Measurements from ENCODE around the gene TARDBP.
A peak's percentile ranks its signal among the peaks of the same experiment; 100 is the strongest.
"Not testable (repeated sequence)": the region's sequence is repeated elsewhere in the genome, so short reads cannot be mapped to it uniquely, and the experiment has no call there.

TARDBP gene

DNA sequence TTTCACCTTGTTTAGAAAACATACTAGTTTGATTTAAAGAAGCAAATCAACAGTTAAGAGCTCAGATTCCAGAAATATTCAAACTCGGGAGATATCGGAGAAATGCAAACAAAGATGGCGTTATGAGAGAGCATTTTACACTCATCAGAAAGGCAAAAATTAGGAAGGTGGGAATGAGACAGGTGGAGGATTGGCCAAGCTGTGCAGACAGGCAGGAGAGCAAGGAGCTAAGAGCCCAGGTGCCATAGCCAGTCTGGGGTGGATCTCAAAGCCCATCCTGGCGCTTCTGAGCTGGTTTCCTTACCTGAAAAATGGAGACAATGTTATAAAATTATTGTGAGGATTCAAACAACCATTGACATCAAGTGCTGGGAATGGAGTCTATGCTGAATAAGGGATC lies 19.6 kb upstream of the TARDBP start:
- no peak for DNase-seq (ENCODE audit: low read depth)
- TF ChIP-seq, protein P1, sequence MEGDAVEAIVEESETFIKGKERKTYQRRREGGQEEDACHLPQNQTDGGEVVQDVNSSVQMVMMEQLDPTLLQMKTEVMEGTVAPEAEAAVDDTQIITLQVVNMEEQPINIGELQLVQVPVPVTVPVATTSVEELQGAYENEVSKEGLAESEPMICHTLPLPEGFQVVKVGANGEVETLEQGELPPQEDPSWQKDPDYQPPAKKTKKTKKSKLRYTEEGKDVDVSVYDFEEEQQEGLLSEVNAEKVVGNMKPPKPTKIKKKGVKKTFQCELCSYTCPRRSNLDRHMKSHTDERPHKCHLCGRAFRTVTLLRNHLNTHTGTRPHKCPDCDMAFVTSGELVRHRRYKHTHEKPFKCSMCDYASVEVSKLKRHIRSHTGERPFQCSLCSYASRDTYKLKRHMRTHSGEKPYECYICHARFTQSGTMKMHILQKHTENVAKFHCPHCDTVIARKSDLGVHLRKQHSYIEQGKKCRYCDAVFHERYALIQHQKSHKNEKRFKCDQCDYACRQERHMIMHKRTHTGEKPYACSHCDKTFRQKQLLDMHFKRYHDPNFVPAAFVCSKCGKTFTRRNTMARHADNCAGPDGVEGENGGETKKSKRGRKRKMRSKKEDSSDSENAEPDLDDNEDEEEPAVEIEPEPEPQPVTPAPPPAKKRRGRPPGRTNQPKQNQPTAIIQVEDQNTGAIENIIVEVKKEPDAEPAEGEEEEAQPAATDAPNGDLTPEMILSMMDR (IDR thresholded peaks at IDR 0.05; ENCODE audit: low read depth, low read length, missing control alignments): no peak
- no peak overlapping the region for H3K4me3 ChIP-seq (ENCODE audit: low read depth, low read length)

DNA sequence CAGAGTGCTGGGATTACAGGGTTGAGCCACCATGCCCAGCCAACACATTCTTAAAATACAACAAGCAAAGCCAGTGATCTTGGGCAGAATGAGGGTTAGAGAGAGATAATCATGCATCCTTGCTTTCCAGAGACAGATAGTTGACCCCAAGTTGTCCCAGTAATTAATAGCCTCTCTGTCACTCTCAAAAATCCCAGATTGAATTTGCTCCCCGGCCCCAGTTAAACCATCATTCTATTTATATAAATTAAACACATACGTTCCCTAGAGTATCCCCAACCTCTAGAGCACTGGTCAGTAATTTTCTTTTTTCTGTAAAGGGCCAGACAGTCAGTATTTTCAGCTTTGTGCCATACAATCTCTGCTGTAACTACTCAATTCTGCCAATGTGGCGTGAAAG lies 16.4 kb upstream of the TARDBP start:
- H3K4me3 ChIP-seq (ENCODE audit: low read depth, low read length): no peak overlapping the region

DNA sequence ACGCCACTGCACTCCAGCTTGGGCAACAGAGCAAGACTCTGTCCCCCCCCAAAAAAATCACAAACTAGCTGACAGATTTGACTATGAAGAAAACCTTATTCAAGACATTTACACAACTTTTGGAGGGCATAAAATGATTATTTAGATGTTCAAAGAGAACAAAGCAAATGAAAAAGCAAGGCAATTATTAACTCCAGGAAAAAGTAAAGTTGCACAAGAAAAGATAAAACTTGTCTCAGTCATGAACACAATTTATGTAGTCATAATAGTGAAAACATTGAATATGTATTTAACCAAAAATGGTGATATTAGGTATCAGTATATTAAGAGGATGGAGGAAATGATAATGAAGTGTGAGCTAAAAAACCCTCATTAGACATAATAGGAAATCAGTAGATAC lies 11.9 kb upstream of the TARDBP start:
- TF ChIP-seq, protein P1 (IDR thresholded peaks at IDR 0.05; ENCODE audit: low read depth, low read length, missing control alignments): no peak

More for the DNA sequence above, 16.4 kb upstream of the TARDBP start:
- no peak for DNase-seq (ENCODE audit: low read depth)
- TF ChIP-seq, protein P1 (IDR thresholded peaks at IDR 0.05; ENCODE audit: low read depth, low read length, missing control alignments): no peak

DNA sequence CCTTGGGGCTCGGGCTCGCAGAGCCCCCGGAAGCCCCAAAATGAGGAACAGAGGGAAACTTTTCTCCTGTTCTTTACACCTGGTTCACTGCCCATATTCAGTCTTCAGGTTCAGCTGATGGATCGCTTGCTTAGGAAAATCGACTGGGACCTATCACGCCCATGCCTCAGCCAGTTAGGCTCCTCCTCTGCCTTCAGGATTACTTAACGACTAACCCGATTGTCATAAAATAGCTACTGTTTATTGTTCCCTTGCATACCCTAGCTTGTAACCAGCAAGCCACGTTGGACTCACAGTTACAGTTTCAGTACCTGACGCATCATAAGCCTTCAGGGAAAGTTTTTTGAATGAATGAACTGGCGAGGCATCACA lies 692 bp downstream of the TARDBP start:
- H3K4me3 ChIP-seq (ENCODE audit: low read depth, low read length): peak overlapping the region; percentile 90
- TF ChIP-seq, protein P1 (IDR thresholded peaks at IDR 0.05; ENCODE audit: low read depth, low read length, missing control alignments): no peak
- DNase-seq (ENCODE audit: low read depth): no peak

More for the DNA sequence above, 11.9 kb upstream of the TARDBP start:
- DNase-seq (ENCODE audit: low read depth): no peak
- H3K4me3 ChIP-seq (ENCODE audit: low read depth, low read length): no peak overlapping the region

DNA sequence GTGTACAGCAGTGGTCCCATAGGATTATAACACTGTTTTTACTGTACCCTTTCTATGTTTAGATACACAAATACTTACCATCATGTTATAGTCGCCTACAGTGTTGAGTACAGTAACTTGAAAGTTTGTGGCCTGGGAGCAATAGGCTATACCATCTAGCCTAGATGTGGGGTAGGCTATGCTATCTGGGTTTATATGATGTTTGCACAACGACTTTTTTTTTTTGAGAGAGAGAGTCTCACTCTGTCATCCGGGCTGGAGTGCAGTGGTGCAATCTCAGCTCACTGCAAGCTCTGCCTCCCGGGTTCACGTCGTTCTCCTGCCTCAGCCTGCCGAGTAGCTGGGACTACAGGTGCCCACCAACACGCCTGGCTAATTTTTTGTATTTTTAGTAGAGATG lies 6.9 kb downstream of the TARDBP start:
- H3K4me3 ChIP-seq (ENCODE audit: low read depth, low read length); DNase-seq (ENCODE audit: low read depth): not testable (repeated sequence)

DNA sequence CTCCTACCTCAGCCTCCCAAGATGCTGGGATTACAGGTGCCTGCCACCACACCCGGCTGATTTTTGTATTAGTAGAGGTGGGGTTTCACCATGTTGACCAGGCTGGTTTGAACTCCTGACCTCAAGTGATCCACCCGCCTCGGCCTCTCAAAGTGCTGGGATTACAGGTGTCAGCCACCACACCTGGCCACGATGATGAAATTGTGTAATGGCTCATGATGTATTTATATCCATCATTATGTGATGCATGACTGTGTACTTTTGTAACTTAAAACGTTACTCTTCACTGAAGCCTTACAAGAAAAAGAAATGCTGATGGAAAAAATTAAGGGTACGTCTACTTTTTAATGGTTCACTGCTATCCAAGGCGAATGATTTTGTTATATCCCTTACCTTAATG lies 7.5 kb downstream of the TARDBP start:
- TF ChIP-seq, protein P1 (IDR thresholded peaks at IDR 0.05; ENCODE audit: low read depth, low read length, missing control alignments): no peak
- H3K4me3 ChIP-seq (ENCODE audit: low read depth, low read length): no peak overlapping the region
- no peak for DNase-seq (ENCODE audit: low read depth)

DNA sequence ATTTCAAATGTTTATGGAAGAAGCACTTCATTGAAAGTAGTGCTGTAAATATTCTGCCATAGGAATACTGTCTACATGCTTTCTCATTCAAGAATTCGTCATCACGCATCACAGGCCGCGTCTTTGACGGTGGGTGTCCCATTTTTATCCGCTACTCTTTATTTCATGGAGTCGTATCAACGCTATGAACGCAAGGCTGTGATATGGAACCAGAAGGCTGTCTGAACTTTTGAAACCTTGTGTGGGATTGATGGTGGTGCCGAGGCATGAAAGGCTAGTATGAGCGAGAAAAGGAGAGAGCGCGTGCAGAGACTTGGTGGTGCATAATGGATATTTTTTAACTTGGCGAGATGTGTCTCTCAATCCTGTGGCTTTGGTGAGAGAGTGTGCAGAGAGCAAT lies 10.7 kb downstream of the TARDBP start:
- no peak for DNase-seq (ENCODE audit: low read depth)
- TF ChIP-seq, protein P1 (IDR thresholded peaks at IDR 0.05; ENCODE audit: low read depth, low read length, missing control alignments): no peak
- H3K4me3 ChIP-seq (ENCODE audit: low read depth, low read length): no peak overlapping the region

All from GM12864 (cell line).